Melanocyte of skin (primary cell): ENCODE data around the gene CCDC87. TPM values are rescaled to one million over a fixed set of nuclear protein-coding genes. Genes with fewer than 3 reads are reported as not detected.

ENCODE experiments used
- small RNA-seq, 2 donors: library from RNA; depleted of rRNA; stranded (forward); fragments of <200 nt; gene quantifications; one replicate each; pipeline ENCODE3, GENCODE V24; 2012
- total RNA-seq, 2 donors: library from RNA; depleted of rRNA; stranded (reverse); fragments of >200 nt; gene quantifications; 2 replicates each; pipeline ENCODE4 v1.2.3, GENCODE V29; 2012

CCDC87 gene, protein sequence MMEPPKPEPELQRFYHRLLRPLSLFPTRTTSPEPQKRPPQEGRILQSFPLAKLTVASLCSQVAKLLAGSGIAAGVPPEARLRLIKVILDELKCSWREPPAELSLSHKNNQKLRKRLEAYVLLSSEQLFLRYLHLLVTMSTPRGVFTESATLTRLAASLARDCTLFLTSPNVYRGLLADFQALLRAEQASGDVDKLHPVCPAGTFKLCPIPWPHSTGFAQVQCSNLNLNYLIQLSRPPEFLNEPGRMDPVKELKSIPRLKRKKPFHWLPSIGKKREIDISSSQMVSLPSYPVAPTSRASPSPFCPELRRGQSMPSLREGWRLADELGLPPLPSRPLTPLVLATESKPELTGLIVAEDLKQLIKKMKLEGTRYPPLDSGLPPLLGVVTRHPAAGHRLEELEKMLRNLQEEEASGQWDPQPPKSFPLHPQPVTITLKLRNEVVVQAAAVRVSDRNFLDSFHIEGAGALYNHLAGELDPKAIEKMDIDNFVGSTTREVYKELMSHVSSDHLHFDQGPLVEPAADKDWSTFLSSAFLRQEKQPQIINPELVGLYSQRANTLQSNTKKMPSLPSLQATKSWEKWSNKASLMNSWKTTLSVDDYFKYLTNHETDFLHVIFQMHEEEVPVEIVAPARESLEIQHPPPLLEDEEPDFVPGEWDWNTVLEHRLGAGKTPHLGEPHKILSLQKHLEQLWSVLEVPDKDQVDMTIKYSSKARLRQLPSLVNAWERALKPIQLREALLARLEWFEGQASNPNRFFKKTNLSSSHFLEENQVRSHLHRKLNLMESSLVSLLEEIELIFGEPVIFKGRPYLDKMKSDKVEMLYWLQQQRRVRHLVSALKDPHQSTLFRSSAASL
- total RNA-seq, result under 1 TPM; 0.33 to 0.69 TPM

DNA sequence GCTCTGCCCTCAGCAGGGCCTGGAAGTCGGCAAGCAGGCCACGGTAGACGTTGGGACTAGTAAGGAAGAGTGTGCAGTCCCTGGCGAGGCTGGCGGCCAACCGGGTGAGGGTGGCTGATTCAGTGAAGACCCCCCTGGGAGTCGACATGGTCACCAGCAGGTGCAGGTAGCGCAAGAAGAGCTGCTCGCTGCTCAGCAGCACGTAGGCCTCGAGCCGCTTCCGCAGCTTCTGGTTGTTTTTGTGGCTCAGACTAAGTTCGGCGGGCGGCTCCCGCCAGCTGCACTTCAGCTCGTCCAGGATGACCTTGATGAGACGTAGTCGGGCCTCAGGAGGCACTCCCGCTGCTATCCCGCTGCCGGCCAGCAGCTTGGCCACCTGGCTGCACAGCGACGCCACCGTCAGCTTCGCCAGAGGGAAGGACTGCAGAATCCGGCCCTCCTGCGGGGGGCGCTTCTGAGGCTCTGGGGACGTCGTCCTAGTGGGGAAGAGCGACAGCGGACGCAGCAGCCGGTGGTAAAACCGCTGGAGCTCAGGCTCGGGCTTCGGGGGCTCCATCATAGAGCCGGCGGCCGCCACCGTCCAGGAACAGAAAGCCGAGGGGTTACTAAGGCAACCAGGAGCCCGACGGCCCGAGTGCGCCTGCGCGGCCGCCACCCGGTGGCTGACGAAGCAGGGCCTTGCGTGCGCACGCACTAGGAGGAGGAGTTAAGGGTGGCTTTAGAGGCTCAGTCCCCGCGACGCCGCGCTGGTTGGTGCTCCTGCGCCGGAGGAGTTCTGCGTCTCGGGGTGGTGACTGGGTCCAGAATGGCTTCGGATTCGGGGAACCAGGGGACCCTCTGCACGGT lies at the start of gene CCDC87, which contains the start of gene CCS:
CCDC87 (minus strand) TSS at position 607 of the 846 bp plus-strand sequence; CDS start at position 559, 48 bp downstream.
CCS (plus strand) TSS at position 729 of the 846 bp plus-strand sequence; CDS start at position 806, 77 bp downstream.

GRCh38 chr11:66638177-66639065 lies 45.6 kb upstream of the CCDC87 start, which contains the start of gene RBM4:
TSS of gene RBM4 (plus strand) at chr11:66638703. CDS start at chr11:66639712, 1,009 bp downstream.

DNA sequence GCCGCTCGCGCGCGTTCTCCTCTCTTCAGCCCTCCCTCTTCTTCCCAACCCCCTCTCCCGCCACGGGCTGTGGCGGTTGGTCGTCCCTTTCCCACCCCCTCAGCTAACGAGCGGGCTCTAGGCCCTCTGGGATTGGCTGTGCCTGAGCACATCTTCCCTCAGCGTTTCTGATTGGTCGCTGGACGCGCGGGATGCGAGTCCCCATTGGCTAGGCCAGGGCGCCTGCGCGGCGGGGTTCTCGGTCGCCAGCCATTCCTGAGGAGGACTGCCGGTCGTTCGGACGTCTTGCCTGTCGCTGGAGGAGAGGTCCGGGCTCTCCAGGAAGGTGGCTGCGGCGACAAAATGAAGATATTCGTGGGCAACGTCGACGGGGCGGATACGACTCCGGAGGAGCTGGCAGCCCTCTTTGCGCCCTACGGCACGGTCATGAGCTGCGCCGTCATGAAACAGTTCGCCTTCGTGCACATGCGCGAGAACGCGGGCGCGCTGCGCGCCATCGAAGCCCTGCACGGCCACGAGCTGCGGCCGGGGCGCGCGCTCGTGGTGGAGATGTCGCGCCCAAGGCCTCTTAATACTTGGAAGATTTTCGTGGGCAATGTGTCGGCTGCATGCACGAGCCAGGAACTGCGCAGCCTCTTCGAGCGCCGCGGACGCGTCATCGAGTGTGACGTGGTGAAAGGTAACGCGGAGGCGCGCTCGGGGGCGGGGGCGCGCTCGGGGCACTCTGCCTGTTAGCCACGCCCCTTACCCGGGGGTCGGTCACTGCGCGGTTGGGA lies 23.7 kb upstream of the CCDC87 start, which contains the start of gene RBM14:
RBM14 (plus strand) TSS at position 252 of the 776 bp plus-strand sequence; CDS start at position 343, 91 bp downstream.

GRCh38 chr11:66568124-66568916 lies 24.5 kb downstream of the CCDC87 start, which contains the start of gene CTSF:
TSS of gene CTSF (minus strand) at chr11:66568606. CDS start at chr11:66568486, 120 bp downstream.

DNA sequence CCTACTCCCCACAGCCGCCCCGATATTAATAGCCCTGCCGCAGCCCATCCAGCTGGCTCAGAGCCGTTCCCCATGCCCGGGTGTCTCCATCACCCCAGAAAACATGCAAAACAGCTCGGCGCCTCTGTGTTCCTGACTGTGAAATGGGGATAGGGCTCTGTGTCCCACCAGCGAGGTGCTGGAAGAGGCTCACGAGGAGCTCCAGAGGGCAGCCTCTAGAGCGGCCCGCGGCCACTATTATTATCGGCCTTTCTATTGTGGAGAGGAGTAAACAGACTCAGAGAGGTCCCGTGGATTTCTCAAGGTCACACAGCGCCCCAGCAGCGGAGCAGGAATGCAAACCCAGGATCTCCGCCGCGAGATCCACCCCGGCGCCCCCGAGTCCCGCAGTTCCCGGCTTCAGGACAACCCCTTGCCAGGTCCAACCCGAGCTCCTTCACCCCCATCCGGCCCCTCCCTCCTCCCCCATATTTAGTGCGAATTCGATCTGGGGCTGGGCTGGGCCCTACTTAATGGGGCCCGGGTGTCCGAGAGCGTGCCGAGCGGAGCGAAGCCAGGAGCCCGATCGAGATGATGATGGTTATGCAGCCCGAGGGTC lies 46.4 kb downstream of the CCDC87 start, which contains the start of gene ACTN3:
ACTN3 (plus strand) TSS at position 536 of the 598 bp plus-strand sequence; CDS start at position 571, 35 bp downstream.

DNA sequence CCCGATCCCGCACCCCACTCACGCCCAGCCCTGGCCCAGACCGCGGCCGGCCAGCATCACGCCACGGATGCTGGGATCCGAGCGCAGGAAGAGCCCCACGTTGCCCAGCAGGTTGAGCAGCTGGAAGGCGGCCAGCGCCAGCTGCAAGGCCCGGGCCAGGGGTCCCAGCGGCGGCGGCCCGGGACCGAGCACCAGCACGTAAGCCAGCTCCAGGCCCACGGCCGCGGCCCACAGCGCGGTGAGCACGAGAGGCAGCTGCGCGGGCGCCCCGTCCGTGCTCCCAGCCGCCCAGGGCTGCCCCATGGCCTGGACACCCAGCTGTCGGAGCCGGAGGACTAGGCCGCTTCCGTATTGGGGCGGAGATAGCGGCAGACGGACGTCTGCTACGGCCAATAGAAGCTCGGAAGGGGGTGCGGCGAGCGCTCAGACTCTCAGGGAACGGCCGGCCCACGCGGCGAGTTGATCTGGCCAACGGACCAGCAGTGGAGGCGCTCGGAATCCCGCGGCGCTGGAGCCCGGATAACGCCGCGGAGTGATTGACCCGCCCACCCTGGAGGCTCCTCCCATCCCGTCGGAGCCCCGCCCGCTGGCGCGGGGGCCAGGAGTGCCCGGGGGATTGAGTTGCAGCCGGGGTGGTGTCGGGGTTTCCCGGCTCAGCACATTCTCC lies 47.0 kb downstream of the CCDC87 start, which contains the start of gene ZDHHC24:
ZDHHC24 (minus strand) TSS at position 348 of the 667 bp plus-strand sequence; CDS start at position 303, 45 bp downstream.

Small RNAs within 50 kb of the gene (small RNA-seq; reads per million reads assigned to genes)
- gene RNU4-39P, result 0 reads per million in 2 donors

Other genes with a start within 250 kb of the CCDC87 start
- 10 to 100 TPM; 55.4 to 92.6 TPM for gene BRMS1, start 248.0 kb downstream of the CCDC87 start, total RNA-seq
- gene B4GAT1, start 245.4 kb downstream of the CCDC87 start, total RNA-seq, result 10 to 100 TPM; 35.0 to 51.3 TPM
- under 1 TPM; 0.34 to 0.67 TPM for gene SLC29A2, start 221.3 kb downstream of the CCDC87 start, total RNA-seq
- gene NPAS4, start 172.0 kb downstream of the CCDC87 start, total RNA-seq, result not detected
- 10 to 100 TPM; 22.0 to 45.6 TPM for gene MRPL11, start 154.2 kb downstream of the CCDC87 start, total RNA-seq
- 10 to 100 TPM; 12.0 to 17.2 TPM for gene PELI3, start 126.2 kb downstream of the CCDC87 start, total RNA-seq
- 10 to 100 TPM; 73.6 to 75.0 TPM for gene DPP3, start 112.6 kb downstream of the CCDC87 start, total RNA-seq
- 10 to 100 TPM; 21.3 to 33.0 TPM for gene BBS1, start 82.4 kb downstream of the CCDC87 start, total RNA-seq
- 10 to 100 TPM; 10.7 to 13.8 TPM for gene ZDHHC24, start 47.0 kb downstream of the CCDC87 start, total RNA-seq
- gene ACTN3, start 46.2 kb downstream of the CCDC87 start, total RNA-seq, result not detected
- gene CTSF, start 24.5 kb downstream of the CCDC87 start, total RNA-seq, result 10 to 100 TPM; 28.3 to 46.1 TPM
- gene CCS, start 122 bp upstream of the CCDC87 start, total RNA-seq, result 10 to 100 TPM; 25.5 to 40.0 TPM
- 10 to 100 TPM; 25.5 to 41.3 TPM for gene RBM14, start 23.6 kb upstream of the CCDC87 start, total RNA-seq
- gene RBM4, start 45.6 kb upstream of the CCDC87 start, total RNA-seq, result 100 to 1,000 TPM in 1 of 2 donors, 10 to 100 TPM in 1; 70.9 to 120 TPM
- 10 to 100 TPM; 17.2 to 23.3 TPM for gene RBM4B, start 84.8 kb upstream of the CCDC87 start, total RNA-seq
- gene SPTBN2, start 136.2 kb upstream of the CCDC87 start, total RNA-seq, result 1 to 10 TPM; 6.5 to 9.0 TPM